GM12878 (cell line): Measurements from ENCODE around the gene RECK. TPM values are rescaled to one million over a fixed set of nuclear protein-coding genes. Genes with fewer than 3 reads are reported as not detected.

ENCODE experiments used
- ATAC-seq: fragments of 200-7000 bp; cut with Tn5 transposase; 3 replicates; pipeline ENCODE4 v1.9.1; 2020; ENCODE audit warnings: mild to moderate bottlenecking, moderate library complexity
- BruUV-seq: library from RNA; stranded (reverse); fragments of 400-500 nt; replicated peaks from 2 replicates; lab custom pipeline; 2021; lab: Mats Ljungman, UMichigan
- CTCF ChIA-PET: fragments of 300-600 bp; sonication (Branson Sonifier 250); formaldehyde crosslinking; extraction: SDS; loops from one replicate; lab custom pipeline; 2021; ENCODE audit warnings: inconsistent platforms; lab: Yijun Ruan, JAX
- POLR2A ChIA-PET: fragments of 350-600 bp; formaldehyde crosslinking; extraction: SDS; loops from one replicate; lab custom pipeline; 2021; ENCODE audit warnings: inconsistent platforms; lab: Charles Lee
- RAD21 ChIA-PET: fragments of 300-600 bp; sonication (Branson Sonifier 250); formaldehyde crosslinking; loops from one replicate; lab custom pipeline; 2023; ENCODE audit warnings: antibody characterized with exemption; ENCODE audit not compliant: unreplicated experiment; lab: Charles Lee
- SMC1A ChIA-PET: fragments of 300-600 bp; sonication (Branson Sonifier 250); formaldehyde crosslinking; loops from one replicate; lab custom pipeline; 2023; ENCODE audit not compliant: unreplicated experiment, uncharacterized antibody; lab: Charles Lee
- DNase-seq: peaks from one replicate; pipeline ENCODE4 v3.0.0-alpha.2; 2011; ENCODE audit warnings: low read depth, low spot score
- FAIRE-seq: peaks from 3 replicates; lab custom pipeline; 2011; peaks lifted over from hg19 to GRCh38; lab: Jason Lieb, UNC
- H2AFZ ChIP-seq: 2 replicates; pipeline ENCODE4 v1.6.0; 2011; ENCODE audit warnings: low read depth, low read length, control low read depth; ENCODE audit not compliant: control insufficient read depth
- H3K27ac ChIP-seq: 2 replicates; pipeline ENCODE4 v1.5.1; 2011; ENCODE audit warnings: control low read depth; ENCODE audit not compliant: control insufficient read depth, insufficient read depth
- H3K27me3 ChIP-seq, 2 experiments: replicated peaks in 1 of 2; 2 replicates each; pipeline versions ENCODE4 v1.6.0 to v1.6.1; 2011; ENCODE audit warnings: low read length in 1 of 2; ENCODE audit not compliant: control insufficient read depth in 2 of 2, insufficient read depth in 2 of 2
- H3K36me3 ChIP-seq, 2 experiments: 2 replicates each; pipeline ENCODE4 v1.5.1; 2011; ENCODE audit warnings: low read length in 1 of 2; ENCODE audit not compliant: control insufficient read depth in 2 of 2, insufficient read depth in 2 of 2
- H3K4me1 ChIP-seq: 2 replicates; pipeline ENCODE4 v1.6.1; 2011; ENCODE audit warnings: mild to moderate bottlenecking, low read length, moderate library complexity, mixed read lengths; ENCODE audit not compliant: control insufficient read depth, insufficient read depth
- H3K4me2 ChIP-seq: 2 replicates; pipeline ENCODE4 v1.6.0; 2011; ENCODE audit warnings: control low read depth; ENCODE audit not compliant: control insufficient read depth, insufficient read depth
- H3K4me3 ChIP-seq: fragments of 200-600 bp; sonication (generic); 2 replicates; pipeline ENCODE4 v1.5.1; 2016
- H3K79me2 ChIP-seq: 2 replicates; pipeline ENCODE4 v1.6.0; 2011; ENCODE audit warnings: low read length; ENCODE audit not compliant: control insufficient read depth, insufficient read depth
- H3K9ac ChIP-seq: 2 replicates; pipeline ENCODE4 v1.8.0; 2011; ENCODE audit warnings: low read length, control low read depth, mixed read lengths; ENCODE audit not compliant: control insufficient read depth, insufficient read depth
- H3K9me3 ChIP-seq: replicated peaks from 3 replicates; pipeline ENCODE4 v1.5.1; 2011; ENCODE audit warnings: mild to moderate bottlenecking, low read length; ENCODE audit not compliant: control insufficient read depth, insufficient read depth
- H4K20me1 ChIP-seq: 2 replicates; pipeline ENCODE4 v1.6.0; 2011; ENCODE audit not compliant: control insufficient read depth, insufficient read depth
- ATF2 ChIP-seq: IDR thresholded peaks from 2 replicates; pipeline ENCODE4 v1.6.1; 2012; ENCODE audit warnings: low read length, inconsistent platforms
- CHD1 ChIP-seq: IDR thresholded peaks from 2 replicates; pipeline ENCODE4 v1.6.1; 2012; ENCODE audit warnings: low read depth, low read length, improper control_type of control experiment
- HSF1 ChIP-seq: fragments of 150-350 bp; IDR thresholded peaks from 2 replicates; pipeline ENCODE4 v1.6.1; 2014; ENCODE audit warnings: mild to moderate bottlenecking, low read depth, low read length
- MAX ChIP-seq: IDR thresholded peaks from 2 replicates; pipeline ENCODE4 v1.6.1; 2012; ENCODE audit warnings: low read depth, low read length, improper control_type of control experiment
- MTA2 ChIP-seq: fragments of 450-650 bp; IDR thresholded peaks from 2 replicates; pipeline ENCODE4 v1.6.1; 2016; ENCODE audit warnings: low read depth, mild to moderate bottlenecking, moderate library complexity
- NFYA ChIP-seq: IDR thresholded peaks from 2 replicates; pipeline ENCODE4 v1.6.1; 2011; ENCODE audit warnings: low read depth, mild to moderate bottlenecking, low read length, improper control_type of control experiment, borderline replicate concordance
- REST ChIP-seq: IDR thresholded peaks from 2 replicates; pipeline ENCODE4 v1.6.1; 2012; ENCODE audit warnings: mild to moderate bottlenecking, low read depth, low read length
- STAT1 ChIP-seq: fragments of 450-650 bp; conservative IDR thresholded peaks from 2 replicates; pipeline ENCODE4 v1.6.1; 2014; ENCODE audit warnings: antibody characterized with exemption, mild to moderate bottlenecking
- ZNF24 ChIP-seq: fragments of 450-650 bp; IDR thresholded peaks from 2 replicates; pipeline ENCODE4 v1.6.1; 2017; ENCODE audit warnings: antibody characterized with exemption, mild to moderate bottlenecking
- WGBS: methylation state at CpG from one replicate; pipeline ENCODE4 v1.1.6; 2016; ENCODE audit warnings: low lambda C conversion rate; ENCODE audit not compliant: insufficient replicate concordance, insufficient coverage; ENCODE audit errors: missing lambda C conversion rate; 5-methylcytosine and 5-hydroxymethylcytosine counted together
- in situ Hi-C: fragments of 300-500 bp; cut with MboI; formaldehyde crosslinking; loops from 9 replicates; pipeline ENCODE4 v1.14.3; 2018; ENCODE audit warnings: mixed read lengths
- intact Hi-C: fragments of 100-400 bp; cut with micrococcal nuclease; formaldehyde crosslinking; loops from one replicate; pipeline ENCODE4 v1.14.2; 2022; ENCODE audit not compliant: unreplicated experiment
- polyA plus RNA-seq, 11 experiments: library from polyadenylated mRNA; depleted of rRNA in 4 of 11; unstranded in 6 of 11; stranded (reverse) in 5 of 11; fragments of >200 nt; fragmentation: Nextera tagmentation in 4 of 11; fragmentation: Illumina TruSeq in 1 of 11; extraction: Ambion mirVana in 4 of 11; extraction: Trizol in 1 of 11; gene quantifications; 1 replicate in 1 of 11; 2 replicates in 10 of 11; pipeline versions ENCODE4 v1.2.1 to v1.2.3, GENCODE V29; 2011 to 2016; ENCODE audit warnings: inconsistent platforms in 2 of 11, missing spikeins in 2 of 11, low read depth in 1 of 11
- total RNA-seq, 4 experiments: library from RNA; depleted of rRNA in 3 of 4; stranded (reverse); fragments of >200 nt in 3 of 4; fragmentation: Illumina TruSeq in 1 of 4; extraction: Trizol in 1 of 4; gene quantifications; 2 replicates each; pipeline versions ENCODE4 v1.2.1 to v1.2.3, GENCODE V29; 2013 to 2021

Gene RECK
- total and polyA plus RNA-seq, 10 of the 15 experiments (the other 5 are each of a cell fraction or from before 2014, with no cell fraction given): 0.02 to 0.40 (median 0.13) TPM

- ChIA-PET SMC1A (interaction anchor here (2.2 to 2.4 kb wide), 2 partner anchors 7 to 9 kb away, joined by 5 to 10 read pairs; no protein-coding TSS in a partner anchor), RAD21 (no interaction called here), POLR2A (no interaction called here)
- Histone ChIP-seq H3K36me3 (no peaks in the 10 kb centered on the region), H4K20me1 (no peaks in the 10 kb centered on the region)
- TF ChIP-seq NFYA (no peak), HSF1 (no peak), MAX (no peak)
- TF ChIP-seq, all 136 proteins: peak for 0
- H3K27me3 ChIP-seq: no peaks in the 10 kb centered on the region; a peak in 2 of 4 replicates
- no peak overlapping the region; the same call in 1 of the 2 replicates for H2AFZ ChIP-seq
- in situ Hi-C loops (no loop called here), intact Hi-C loops (no loop called here)
- ATAC-seq (no peak), FAIRE-seq (no peak), DNase-seq (no peak)
- no peaks in the 10 kb centered on the region for H3K9me3 ChIP-seq
- no peaks in the 10 kb centered on the region for H3K79me2 ChIP-seq
- no peak overlapping the region for H3K27ac ChIP-seq
- no peak overlapping the region for H3K9ac ChIP-seq
- no peak overlapping the region for H3K4me3 ChIP-seq
- no TSS peak for BruUV-seq
- no peak overlapping the region for H3K4me2 ChIP-seq
- H3K4me1 ChIP-seq: no peaks in the 10 kb centered on the region
- 54% methylated on average over 3 of the region's 3 CpGs for WGBS
- CTCF ChIA-PET: interaction anchor here (1.4 to 12.5 kb wide), 2 partner anchors 10 to 54 kb away, joined by 5 to 88 read pairs; no protein-coding TSS in a partner anchor
These were observed 75.8 kb downstream of the RECK start for GRCh38 chr9:36112516-36112915.

GRCh38 chr9:36113999-36114398 lies 77.3 kb downstream of the RECK start:
- ChIA-PET POLR2A (no interaction called here), CTCF (interaction anchor here (0.9 to 12.5 kb wide), 3 partner anchors 12 to 53 kb away, joined by 3 to 88 read pairs (median 5); no protein-coding TSS in a partner anchor), RAD21 (no interaction called here), SMC1A (interaction anchor here (0.7 to 2.4 kb wide), 5 partner anchors 9 to 106 kb away, joined by 3 to 10 read pairs (median 4); no protein-coding TSS in a partner anchor)
- FAIRE-seq: no peak
- Histone ChIP-seq H3K27ac (no peak overlapping the region), H3K4me2 (no peak overlapping the region), H4K20me1 (no peaks in the 10 kb centered on the region), H3K4me3 (no peak overlapping the region), H3K27me3 (no peaks in the 10 kb centered on the region; a peak in 2 of 4 replicates), H3K9ac (no peak overlapping the region), H3K36me3 (no peaks in the 10 kb centered on the region), H2AFZ (no peak overlapping the region), H3K4me1 (no peaks in the 10 kb centered on the region), H3K9me3 (no peaks in the 10 kb centered on the region), H3K79me2 (no peaks in the 10 kb centered on the region)
- in situ Hi-C loops: no loop called here
- DNase-seq: no peak
- intact Hi-C loops: no loop called here
- BruUV-seq: no TSS peak
- ATAC-seq: no peak
- WGBS: 0% methylated on average over 2 of the region's 2 CpGs
- TF ChIP-seq ZNF24 (no peak), CHD1 (no peak), REST (no peak), STAT1 (no peak), ATF2 (no peak), MTA2 (no peak)
